Measurements from ENCODE around the gene XCL1. TPM values are rescaled to one million over a fixed set of nuclear protein-coding genes. Genes with fewer than 3 reads are reported as not detected.

Gene XCL1
- not detected for total RNA-seq

DNA sequence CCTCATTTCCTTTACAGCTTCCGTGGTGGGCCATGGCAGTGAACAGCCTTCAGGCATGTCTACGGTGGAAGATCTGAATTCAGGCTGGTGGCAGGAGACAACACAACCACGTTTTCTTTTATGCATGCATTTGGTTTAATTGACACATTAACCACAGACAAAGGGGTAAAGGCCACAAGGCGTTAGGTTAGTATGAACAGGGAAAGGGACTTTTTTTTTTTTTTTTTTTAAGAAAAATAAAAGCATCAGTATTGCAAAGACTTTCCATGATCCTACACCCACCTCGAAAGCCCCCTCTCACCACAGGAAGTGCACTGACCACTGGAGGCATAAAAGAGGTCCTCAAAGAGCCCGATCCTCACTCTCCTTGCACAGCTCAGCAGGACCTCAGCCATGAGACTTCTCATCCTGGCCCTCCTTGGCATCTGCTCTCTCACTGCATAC lies at the start of gene XCL1:
XCL1 (plus strand) TSS at position 361 of the 444 bp plus-strand sequence; CDS start at position 394, 33 bp downstream.

DNA sequence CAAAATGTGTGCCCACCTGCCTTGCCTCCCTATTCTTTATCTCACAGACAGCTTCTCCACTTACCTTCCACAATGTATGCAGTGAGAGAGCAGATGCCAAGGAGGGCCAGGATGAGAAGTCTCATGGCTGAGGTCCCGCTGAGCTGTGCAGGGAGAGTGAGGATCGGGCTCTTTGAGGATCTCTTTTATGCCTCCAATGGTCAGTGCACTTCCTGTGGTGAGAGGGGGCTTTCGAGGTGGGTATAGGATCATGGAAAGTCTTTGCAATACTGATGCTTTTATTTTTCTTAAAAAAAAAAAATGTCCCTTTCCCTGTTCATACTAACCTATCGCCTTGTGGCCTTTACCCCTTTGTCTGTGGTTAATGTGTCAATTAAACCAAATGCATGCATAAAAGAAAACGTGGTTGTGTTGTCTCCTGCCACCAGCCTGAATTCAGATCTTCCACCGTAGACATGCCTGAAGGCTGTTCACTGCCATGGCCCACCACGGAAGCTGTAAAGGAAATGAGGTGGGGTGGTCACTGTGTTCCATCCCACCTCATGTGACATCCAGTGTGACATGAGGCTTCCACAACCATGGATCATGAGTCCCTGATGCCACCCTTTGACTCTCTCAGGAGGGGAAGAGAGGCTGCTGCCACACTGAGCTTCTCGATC lies 32.4 kb upstream of the XCL1 start, which contains the start of gene XCL2:
XCL2 (minus strand) TSS at position 158 of the 659 bp plus-strand sequence; CDS start at position 125, 33 bp downstream.

Other genes with a start within 250 kb of the XCL1 start
- 1.1 TPM for gene XCL2, start 32.6 kb upstream of the XCL1 start, total RNA-seq
- 54.1 TPM for gene DPT, start 152.6 kb downstream of the XCL1 start, total RNA-seq

Measured in camera-type eye (tissue), 1 donor.